GM12801 (cell line): ENCODE measurements around the gene NOS1AP.

ENCODE experiments used
- CTCF ChIP-seq: IDR thresholded peaks from one replicate; pipeline ENCODE4 v1.5.1; 2011; ENCODE audit warnings: control low read depth; ENCODE audit not compliant: insufficient read length; ENCODE audit errors: extremely low read depth

Gene NOS1AP

GRCh38 chr1:162383091-162383490 is 313.6 kb downstream of the NOS1AP start:
- no peak for TF ChIP-seq CTCF

- TF ChIP-seq CTCF = no peak
Measured at GRCh38 chr1:162383516-162383915, 314.0 kb downstream of the NOS1AP start.

GRCh38 chr1:162384116-162384515 is 314.6 kb downstream of the NOS1AP start:
- TF ChIP-seq CTCF = no peak

GRCh38 chr1:162384601-162385279 is 315.2 kb downstream of the NOS1AP start:
- TF ChIP-seq CTCF = no peak

GRCh38 chr1:162385280-162385623 is 315.8 kb downstream of the NOS1AP start:
- TF ChIP-seq CTCF = no peak

- TF ChIP-seq CTCF = no peak
Measured at GRCh38 chr1:162385702-162386101, 316.2 kb downstream of the NOS1AP start.

GRCh38 chr1:162386292-162387225 is 317.1 kb downstream of the NOS1AP start:
- TF ChIP-seq CTCF = no peak
